Kidney (tissue), 14 donors: ENCODE measurements around the gene C7orf57. TPM values are rescaled to one million over a fixed set of nuclear protein-coding genes. Genes with fewer than 3 reads are reported as not detected.

ENCODE experiments used
- DNase-seq, 5 donors: peaks; one replicate each; pipeline ENCODE4 v3.0.0-alpha.2; 2013 to 2020
- FAIRE-seq: peaks from 2 replicates; lab custom pipeline; 2012; peaks lifted over from hg19 to GRCh38; lab: Jason Lieb, UNC
- H3K27ac ChIP-seq, 2 donors: one replicate each; pipeline ENCODE4 v1.7.0; 2013; ENCODE audit warnings: low read depth in 2 of 2, low read length in 2 of 2, inconsistent platforms in 1 of 2
- H3K27me3 ChIP-seq: one replicate; pipeline ENCODE4 v1.7.1; 2013; ENCODE audit warnings: low read length, inconsistent platforms; ENCODE audit not compliant: control insufficient read depth, insufficient read depth
- H3K36me3 ChIP-seq, 3 donors: one replicate each; pipeline versions ENCODE4 v1.7.0 to v1.7.1; 2013; ENCODE audit warnings: low read length in 3 of 3, control low read depth in 1 of 3, inconsistent platforms in 1 of 3; ENCODE audit not compliant: insufficient read depth in 3 of 3, control insufficient read depth in 2 of 3
- H3K4me1 ChIP-seq, 3 donors: one replicate each; pipeline versions ENCODE4 v1.7.0 to v1.7.1; 2013; ENCODE audit warnings: low read length in 3 of 3, inconsistent platforms in 1 of 3, low read depth in 1 of 3; ENCODE audit not compliant: control insufficient read depth in 2 of 3, insufficient read depth in 2 of 3
- H3K4me3 ChIP-seq, 3 donors: one replicate each; pipeline versions ENCODE4 v1.7.0 to v1.8.1; 2013; ENCODE audit warnings: low read length in 3 of 3, control low read depth in 1 of 3, inconsistent platforms in 1 of 3
- H3K9ac ChIP-seq, 3 donors: one replicate each; pipeline versions ENCODE4 v1.7.0 to v1.7.1; 2013; ENCODE audit warnings: low read length in 3 of 3, control low read depth in 1 of 3, inconsistent platforms in 1 of 3
- H3K9me3 ChIP-seq, 3 donors: one replicate each; pipeline versions ENCODE4 v1.7.0 to v1.7.1; 2013; ENCODE audit warnings: low read length in 3 of 3, control low read depth in 1 of 3, inconsistent platforms in 1 of 3; ENCODE audit not compliant: control insufficient read depth in 2 of 3, insufficient read depth in 1 of 3
- intact Hi-C: fragments of 100-400 bp; cut with DNase I; formaldehyde crosslinking; loops from one replicate; pipeline ENCODE4 v1.11.1; 2022
- polyA plus RNA-seq: library from polyadenylated mRNA; stranded (reverse); fragments of 350-450 nt; fragmentation: Illumina TruSeq; extraction: RNeasy Lipid Tissue Mini Kit (QIAGEN cat#74804); gene quantifications from one replicate; pipeline ENCODE4 v1.2.3, GENCODE V29; 2014; ENCODE audit warnings: low read depth, low replicate concordance; ENCODE audit not compliant: insufficient read depth
- total RNA-seq: library from RNA; stranded (reverse); fragmentation: NEBNext Ultra II Directional; extraction: Animal tissue kit (Norgen Biotek cat#: 25700); gene quantifications from one replicate; pipeline ENCODE4 v1.2.1, GENCODE V29; 2021
- TF ChIP-seq, protein P1 (sequence below): IDR thresholded peaks from 3 replicates; pipeline ENCODE4 v1.5.1; 2012; ENCODE audit warnings: mild to moderate bottlenecking, moderate library complexity, borderline replicate concordance; ENCODE audit not compliant: insufficient read depth; ENCODE audit errors: extremely low read depth
- donor health status: control.
- donor health status: control.
- donor health status: control.
- donor health status: control.
- donor health status: control.
- donor health status: DM: yes; HTN: yes; CAD: no.
- donor health status: Normal renal cell carcinoma (clear cell type).

C7orf57 gene
- total and polyA plus RNA-seq, 2 donors from 2014 or later = 0.63 TPM; not detected in 1

DNA sequence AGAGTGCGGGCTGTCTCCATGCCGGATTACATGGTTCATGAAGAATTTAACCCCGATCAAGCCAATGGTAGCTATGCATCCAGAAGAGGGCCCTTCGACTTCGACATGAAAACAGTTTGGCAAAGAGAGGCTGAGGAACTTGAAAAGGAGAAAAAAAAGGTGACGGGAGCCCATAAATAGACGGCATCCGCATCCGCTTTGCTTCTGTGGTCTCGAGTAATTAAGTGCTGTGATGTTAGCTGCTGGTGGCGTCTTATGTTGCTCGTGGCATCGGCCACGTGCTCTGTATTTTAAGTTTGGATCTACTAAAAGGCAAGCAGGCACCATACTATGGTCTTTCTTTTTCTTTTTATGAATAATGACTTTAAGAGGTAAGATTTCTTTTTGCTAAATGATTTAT is 11.1 kb downstream of the C7orf57 start:
- H3K36me3 ChIP-seq = no peaks in the 10 kb centered on the region
- TF ChIP-seq, protein P1, sequence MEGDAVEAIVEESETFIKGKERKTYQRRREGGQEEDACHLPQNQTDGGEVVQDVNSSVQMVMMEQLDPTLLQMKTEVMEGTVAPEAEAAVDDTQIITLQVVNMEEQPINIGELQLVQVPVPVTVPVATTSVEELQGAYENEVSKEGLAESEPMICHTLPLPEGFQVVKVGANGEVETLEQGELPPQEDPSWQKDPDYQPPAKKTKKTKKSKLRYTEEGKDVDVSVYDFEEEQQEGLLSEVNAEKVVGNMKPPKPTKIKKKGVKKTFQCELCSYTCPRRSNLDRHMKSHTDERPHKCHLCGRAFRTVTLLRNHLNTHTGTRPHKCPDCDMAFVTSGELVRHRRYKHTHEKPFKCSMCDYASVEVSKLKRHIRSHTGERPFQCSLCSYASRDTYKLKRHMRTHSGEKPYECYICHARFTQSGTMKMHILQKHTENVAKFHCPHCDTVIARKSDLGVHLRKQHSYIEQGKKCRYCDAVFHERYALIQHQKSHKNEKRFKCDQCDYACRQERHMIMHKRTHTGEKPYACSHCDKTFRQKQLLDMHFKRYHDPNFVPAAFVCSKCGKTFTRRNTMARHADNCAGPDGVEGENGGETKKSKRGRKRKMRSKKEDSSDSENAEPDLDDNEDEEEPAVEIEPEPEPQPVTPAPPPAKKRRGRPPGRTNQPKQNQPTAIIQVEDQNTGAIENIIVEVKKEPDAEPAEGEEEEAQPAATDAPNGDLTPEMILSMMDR = no peak
- FAIRE-seq (no peak), DNase-seq (peak in 1 of 5 donors; percentile 10)
- no peaks in the 10 kb centered on the region for H3K27me3 ChIP-seq
- no peak overlapping the region for H3K27ac ChIP-seq
- intact Hi-C loops = no loop called here
- H3K4me3 ChIP-seq = peak overlapping the region in 1 of 3 donors; percentile 2
- no peaks in the 10 kb centered on the region for H3K9me3 ChIP-seq
- no peak overlapping the region for H3K9ac ChIP-seq
- no peaks in the 10 kb centered on the region for H3K4me1 ChIP-seq

DNA sequence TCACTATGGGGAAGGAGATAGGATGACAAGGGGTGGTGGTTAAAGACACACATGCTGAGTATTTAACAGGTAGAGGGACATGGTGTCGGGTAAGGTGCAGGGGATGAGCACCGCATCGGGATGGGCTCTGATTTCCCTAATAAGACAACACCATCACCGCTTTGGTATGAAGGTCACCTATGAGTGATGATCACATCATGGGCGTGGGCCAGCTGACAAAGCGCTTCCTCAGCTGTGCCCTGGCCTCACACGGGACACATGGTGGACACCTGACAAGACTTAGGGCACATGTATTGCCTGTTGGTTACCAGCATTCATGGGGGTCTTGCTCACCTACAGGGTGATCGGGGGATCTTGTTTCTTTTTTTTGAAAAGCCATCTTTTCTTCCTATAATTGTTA is 12.8 kb downstream of the C7orf57 start:
- H3K4me1 ChIP-seq = no peaks in the 10 kb centered on the region
- H3K9ac ChIP-seq = no peak overlapping the region
- no peaks in the 10 kb centered on the region for H3K9me3 ChIP-seq
- intact Hi-C loops = no loop called here
- TF ChIP-seq, protein P1 = no peak
- FAIRE-seq (no peak), DNase-seq (no peak)
- no peak overlapping the region for H3K4me3 ChIP-seq
- H3K36me3 ChIP-seq = no peaks in the 10 kb centered on the region
- H3K27me3 ChIP-seq = no peaks in the 10 kb centered on the region
- no peak overlapping the region for H3K27ac ChIP-seq

DNA sequence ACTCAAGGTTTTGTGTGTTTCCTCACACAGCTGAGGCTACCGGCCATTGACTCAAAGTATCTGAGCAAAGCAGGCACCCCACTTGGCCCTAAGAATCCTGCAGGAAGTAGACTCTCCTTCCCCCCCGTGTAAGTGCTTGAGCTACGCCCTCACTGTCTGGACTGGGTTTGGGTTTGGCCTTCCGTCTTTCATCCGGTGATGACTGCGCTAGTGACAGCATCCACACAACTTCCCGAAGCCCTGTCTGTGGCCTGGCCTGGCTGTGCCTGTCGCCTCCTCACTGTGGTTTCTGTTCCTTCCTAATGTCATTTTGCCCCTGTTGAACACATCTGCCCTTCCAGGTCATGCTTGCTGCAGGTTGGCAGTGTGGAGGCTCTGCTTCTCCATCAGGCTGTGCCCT is 14.5 kb downstream of the C7orf57 start:
- Histone ChIP-seq H3K9ac (no peak overlapping the region), H3K4me1 (no peaks in the 10 kb centered on the region), H3K4me3 (no peak overlapping the region), H3K27ac (no peak overlapping the region), H3K9me3 (no peaks in the 10 kb centered on the region), H3K36me3 (no peaks in the 10 kb centered on the region), H3K27me3 (no peaks in the 10 kb centered on the region)
- TF ChIP-seq, protein P1 = no peak
- DNase-seq (no peak), FAIRE-seq (no peak)
- intact Hi-C loops = no loop called here

DNA sequence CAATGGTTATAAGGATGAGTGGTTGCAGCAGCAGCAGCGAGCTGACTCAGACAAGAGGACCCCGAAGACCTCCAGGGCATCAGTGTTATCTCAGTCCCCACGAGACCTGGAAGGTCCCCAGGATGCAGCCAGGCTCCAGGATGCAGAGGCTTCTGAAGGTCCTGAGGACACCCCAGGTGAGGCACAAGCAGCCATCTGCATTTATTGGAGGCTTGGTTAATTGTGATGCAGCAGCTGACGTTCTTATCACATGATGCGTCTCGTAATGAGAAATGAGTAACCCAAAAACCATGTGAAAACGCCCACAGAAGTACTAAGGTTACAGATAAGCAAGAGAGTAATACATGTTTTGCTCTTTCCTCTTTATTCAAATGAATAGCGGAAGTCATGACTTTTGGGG is 17.4 kb downstream of the C7orf57 start:
- Histone ChIP-seq H3K9ac (no peak overlapping the region), H3K27ac (no peak overlapping the region), H3K4me1 (no peaks in the 10 kb centered on the region), H3K36me3 (no peaks in the 10 kb centered on the region), H3K27me3 (no peaks in the 10 kb centered on the region), H3K9me3 (no peaks in the 10 kb centered on the region), H3K4me3 (no peak overlapping the region)
- no peak for FAIRE-seq
- DNase-seq = no peak
- intact Hi-C loops = no loop called here
- TF ChIP-seq, protein P1 = no peak
